NT2/D1 (cell line): ENCODE measurements around the gene PAPPA.

Experiments
- YY1 ChIP-seq: IDR thresholded peaks from 2 replicates; pipeline ENCODE4 v1.6.1; 2011; ENCODE audit not compliant: insufficient read length, insufficient read depth
- ZNF274 ChIP-seq: IDR thresholded peaks from 2 replicates; pipeline ENCODE4 v1.6.1; 2011; ENCODE audit warnings: mild to moderate bottlenecking, low read depth, low read length

DNA sequence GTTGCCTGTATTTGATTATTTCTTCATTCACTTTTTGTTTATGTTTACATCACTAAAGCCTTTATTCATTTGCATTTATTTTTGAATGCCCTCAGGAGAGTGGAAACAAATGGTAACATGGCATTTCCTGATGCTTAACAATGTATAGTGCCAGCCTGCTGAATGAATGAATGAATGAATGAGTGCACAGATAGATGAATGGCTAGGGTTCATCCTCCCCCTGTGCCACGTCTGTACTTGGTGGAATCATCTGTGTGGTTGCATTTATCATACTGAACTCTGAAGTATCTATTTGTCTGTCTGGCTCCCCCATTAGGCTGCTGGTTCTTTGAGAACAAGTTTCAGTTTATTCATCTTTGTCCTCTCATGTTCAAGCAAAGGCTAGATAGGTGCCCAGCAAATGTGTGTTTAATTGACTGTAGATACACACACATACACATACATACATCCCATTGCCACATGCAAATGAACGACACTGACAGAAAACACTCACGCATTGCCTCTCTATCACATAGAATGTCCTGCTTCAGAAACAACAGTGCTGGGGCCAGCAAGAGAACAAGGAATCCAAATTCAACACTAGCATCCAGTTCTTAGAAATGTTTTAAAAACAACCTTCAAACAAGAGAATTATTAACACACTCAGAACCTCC is 150.4 kb downstream of the PAPPA start:
- TF ChIP-seq YY1 (no peak), ZNF274 (no peak)
